Transverse colon (tissue), 4 donors: ENCODE data around the gene PPP1R12B.

Source experiments
- CTCF ChIP-seq, 5 experiments: fragments of 200-600 bp in 3 of 5; fragments of 450-650 bp in 2 of 5; sonication (generic) in 3 of 5; IDR thresholded peaks; 1 replicate in 2 of 5; 2 replicates in 3 of 5; pipeline ENCODE4 v1.5.1; 2016 to 2017; ENCODE audit warnings: antibody characterized with exemption in 5 of 5, inconsistent platforms in 3 of 5, mild to moderate bottlenecking in 2 of 5, moderate library complexity in 1 of 5
- EP300 ChIP-seq: sonication (generic); formaldehyde crosslinking; IDR thresholded peaks from one replicate; pipeline ENCODE4 v1.6.1; 2017; ENCODE audit warnings: antibody characterized with exemption, low read depth
- POLR2A ChIP-seq: fragments of 450-650 bp; IDR thresholded peaks from one replicate; pipeline ENCODE4 v1.6.1; 2016; ENCODE audit warnings: antibody characterized with exemption, mild to moderate bottlenecking, moderate library complexity
- POLR2AphosphoS5 ChIP-seq, 3 donors: sonication (generic); formaldehyde crosslinking; IDR thresholded peaks; one replicate each; pipeline ENCODE4 v1.6.1; 2016; ENCODE audit warnings: antibody characterized with exemption in 3 of 3

- TF ChIP-seq CTCF (IDR thresholded peaks at IDR 0.05) (no peak), EP300 (no peak), POLR2A (no peak), POLR2AphosphoS5 (IDR thresholded peaks at IDR 0.05) (no peak)
These were observed 9.0 kb downstream of the PPP1R12B start for GRCh38 chr1:202357506-202357905.
